Ovary (tissue), 9 donors: Measurements from ENCODE around the gene ZNF341. TPM values are rescaled to one million over a fixed set of nuclear protein-coding genes. Genes with fewer than 3 reads are reported as not detected.

Experiments used
- DNase-seq, 5 donors: peaks; one replicate each; pipeline ENCODE4 v3.0.0-alpha.2; 2019 to 2020
- H3K27ac ChIP-seq, 2 donors: fragments of 200-600 bp; one replicate each; pipeline versions ENCODE4 v1.5.1 to v1.8.0; 2019 to 2022
- H3K27me3 ChIP-seq: fragments of 200-600 bp; one replicate; pipeline ENCODE4 v1.8.0; 2022
- H3K36me3 ChIP-seq: fragments of 200-600 bp; sonication (generic); one replicate; pipeline ENCODE4 v1.5.1; 2019
- H3K4me1 ChIP-seq: one replicate; pipeline ENCODE4 v1.8.1; 2013; ENCODE audit warnings: mild to moderate bottlenecking, moderate library complexity; ENCODE audit not compliant: insufficient read depth
- H3K4me3 ChIP-seq: fragments of 200-600 bp; sonication (generic); one replicate; pipeline ENCODE4 v1.5.1; 2017
- H3K9me3 ChIP-seq, 2 donors: fragments of 200-600 bp in 1 of 2; sonication (generic) in 1 of 2; one replicate each; pipeline versions ENCODE4 v1.5.1 to v1.8.1; 2013 to 2019; ENCODE audit warnings: mild to moderate bottlenecking in 1 of 2, moderate library complexity in 1 of 2
- EP300 ChIP-seq: sonication (generic); formaldehyde crosslinking; IDR thresholded peaks from one replicate; pipeline ENCODE4 v1.6.1; 2017; ENCODE audit warnings: antibody characterized with exemption
- POLR2A ChIP-seq: fragments of 450-650 bp; IDR thresholded peaks from one replicate; pipeline ENCODE4 v1.6.1; 2017; ENCODE audit warnings: antibody characterized with exemption, mild to moderate bottlenecking, moderate library complexity
- WGBS, 3 donors: extraction: QIAGEN DNeasy Blood & Tissue Kit in 1 of 3; methylation state at CpG; one replicate each; pipeline versions ENCODE4 v1.1.5 to v1.1.7; 2013 to 2017; 5-methylcytosine and 5-hydroxymethylcytosine counted together
- intact Hi-C, 4 donors: fragments of 100-400 bp; cut with DNase I; formaldehyde crosslinking; loops; one replicate each; pipeline versions ENCODE4 v1.11.0 to v1.15.1; 2022 to 2023
- polyA plus RNA-seq, 2 donors: library from polyadenylated mRNA; stranded (reverse); fragments of 200-250 nt in 1 of 2; fragments of 350-450 nt in 1 of 2; fragmentation: Illumina TruSeq in 1 of 2; extraction: RNeasy Lipid Tissue Mini Kit (QIAGEN cat#74804) in 1 of 2; gene quantifications; one replicate each; pipeline ENCODE4 v1.2.3, GENCODE V29; 2013 to 2014
- total RNA-seq, 7 donors: library from RNA; depleted of rRNA in 2 of 7; stranded (reverse); fragments of >200 nt in 2 of 7; fragmentation: NEBNext Ultra II Directional in 3 of 7; extraction: Animal tissue kit (Norgen Biotek cat#: 25700) in 3 of 7; gene quantifications; one replicate each; pipeline versions ENCODE4 v1.1.0 to v1.2.4, GENCODE V29; 2016 to 2023
- TF ChIP-seq, protein P1 (sequence below), 3 donors: fragments of 450-650 bp in 2 of 3; fragments of 200-600 bp in 1 of 3; IDR thresholded peaks; one replicate each; pipeline versions ENCODE4 v1.5.1 to v1.8.0; 2016 to 2022; ENCODE audit warnings: antibody characterized with exemption in 3 of 3, mild to moderate bottlenecking in 1 of 3
- donor health status: DM: no; HTN: no; CAD: no; lungs with moderate emphysema.
- donor health status: DM: no; HTN: no; CAD: no.
- donor health status: Bipolar disorder and iron deficiency.
- donor health status: DM: yes; HTN: yes; CAD: no.
- donor health status: DM: no; HTN: no; CAD: no.
- donor health status: DM: yes; HTN: yes; CAD: no.

The ZNF341 gene
- total and polyA plus RNA-seq, 9 donors: 1.2 to 3.8 (median 1.6) TPM

DNA sequence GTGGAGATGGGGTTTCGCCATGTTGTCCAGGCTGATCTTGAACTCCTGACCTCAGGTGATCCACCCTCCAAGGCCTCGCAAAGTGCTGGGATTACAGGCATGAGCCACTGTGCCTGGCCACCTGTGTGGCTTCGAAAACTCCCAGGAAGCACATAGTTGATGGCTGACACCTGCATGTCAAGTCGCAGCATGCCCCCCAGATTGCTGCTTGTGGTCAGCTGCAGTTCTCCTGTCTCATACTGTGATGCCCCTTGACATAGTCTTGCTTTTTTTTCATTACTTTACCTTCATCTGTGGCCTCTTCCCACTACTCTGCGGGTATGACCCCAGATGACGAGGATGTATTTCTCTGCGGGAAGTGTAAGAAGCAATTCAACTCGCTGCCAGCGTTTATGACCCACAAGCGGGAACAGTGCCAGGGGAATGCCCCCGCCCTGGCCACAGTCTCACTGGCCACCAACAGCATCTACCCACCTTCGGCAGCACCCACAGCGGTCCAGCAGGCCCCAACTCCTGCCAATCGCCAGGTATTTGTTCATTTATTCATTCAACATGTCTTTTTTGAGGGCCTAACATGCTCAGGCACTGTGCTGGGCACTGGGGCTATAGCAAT, 13.1 kb downstream of the ZNF341 start:
- Histone ChIP-seq H3K4me1 (no peaks in the 10 kb centered on the region), H3K27ac (no peak overlapping the region), H3K36me3 (no peaks in the 10 kb centered on the region), H3K9me3 (no peaks in the 10 kb centered on the region), H3K27me3 (no peaks in the 10 kb centered on the region), H3K4me3 (no peak overlapping the region)
- no peak for DNase-seq
- intact Hi-C loops: no loop called here
- WGBS, 3 donors: 93 to 94% (median 94%) methylated on average over 14 of the region's 14 CpGs
- TF ChIP-seq, protein P1, sequence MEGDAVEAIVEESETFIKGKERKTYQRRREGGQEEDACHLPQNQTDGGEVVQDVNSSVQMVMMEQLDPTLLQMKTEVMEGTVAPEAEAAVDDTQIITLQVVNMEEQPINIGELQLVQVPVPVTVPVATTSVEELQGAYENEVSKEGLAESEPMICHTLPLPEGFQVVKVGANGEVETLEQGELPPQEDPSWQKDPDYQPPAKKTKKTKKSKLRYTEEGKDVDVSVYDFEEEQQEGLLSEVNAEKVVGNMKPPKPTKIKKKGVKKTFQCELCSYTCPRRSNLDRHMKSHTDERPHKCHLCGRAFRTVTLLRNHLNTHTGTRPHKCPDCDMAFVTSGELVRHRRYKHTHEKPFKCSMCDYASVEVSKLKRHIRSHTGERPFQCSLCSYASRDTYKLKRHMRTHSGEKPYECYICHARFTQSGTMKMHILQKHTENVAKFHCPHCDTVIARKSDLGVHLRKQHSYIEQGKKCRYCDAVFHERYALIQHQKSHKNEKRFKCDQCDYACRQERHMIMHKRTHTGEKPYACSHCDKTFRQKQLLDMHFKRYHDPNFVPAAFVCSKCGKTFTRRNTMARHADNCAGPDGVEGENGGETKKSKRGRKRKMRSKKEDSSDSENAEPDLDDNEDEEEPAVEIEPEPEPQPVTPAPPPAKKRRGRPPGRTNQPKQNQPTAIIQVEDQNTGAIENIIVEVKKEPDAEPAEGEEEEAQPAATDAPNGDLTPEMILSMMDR (IDR thresholded peaks at IDR 0.05): no peak
- TF ChIP-seq POLR2A (no peak), EP300 (no peak)

DNA sequence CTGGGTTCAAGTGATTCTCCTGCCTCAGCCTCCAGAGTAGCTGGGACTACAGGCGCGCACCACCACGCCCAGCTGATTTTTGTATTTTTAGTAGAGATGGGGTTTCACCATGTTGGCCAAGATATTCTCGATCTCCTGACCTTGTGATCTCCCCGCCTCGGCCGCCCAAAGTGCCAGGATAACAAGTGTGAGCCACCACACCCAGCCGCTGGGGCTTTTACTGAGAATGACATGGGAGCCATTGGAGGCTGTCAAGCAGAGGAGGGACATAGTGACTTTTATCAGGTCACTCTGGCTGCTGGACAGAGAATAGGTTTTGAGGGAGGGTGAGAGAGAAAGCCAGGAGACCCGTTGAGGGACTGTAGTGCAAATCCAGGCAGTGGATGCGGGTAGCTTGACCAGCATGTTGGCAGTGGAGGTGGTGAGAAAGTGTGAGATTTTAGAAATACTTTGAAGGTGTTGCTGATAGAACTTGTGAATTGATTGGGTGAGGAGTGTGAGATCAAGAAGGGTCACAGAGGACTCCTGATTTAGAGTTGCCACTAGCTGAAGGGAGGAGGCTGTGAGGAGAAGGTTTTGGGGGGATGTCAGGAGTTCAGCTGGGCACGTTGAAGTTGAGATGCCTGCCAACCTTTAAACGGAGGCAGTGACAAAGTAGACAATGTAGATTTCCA, 14.7 kb downstream of the ZNF341 start:
- TF ChIP-seq, protein P1 (IDR thresholded peaks at IDR 0.05): no peak
- TF ChIP-seq EP300 (no peak), POLR2A (no peak)
- H3K9me3 ChIP-seq: no peaks in the 10 kb centered on the region
- 91 to 92% (median 92%) methylated on average over 12 of the region's 12 CpGs for WGBS, 3 donors
- H3K27ac ChIP-seq: no peak overlapping the region
- no peaks in the 10 kb centered on the region for H3K27me3 ChIP-seq
- no peak for DNase-seq
- no peaks in the 10 kb centered on the region for H3K36me3 ChIP-seq
- intact Hi-C loops: no loop called here
- no peaks in the 10 kb centered on the region for H3K4me1 ChIP-seq
- no peak overlapping the region for H3K4me3 ChIP-seq

DNA sequence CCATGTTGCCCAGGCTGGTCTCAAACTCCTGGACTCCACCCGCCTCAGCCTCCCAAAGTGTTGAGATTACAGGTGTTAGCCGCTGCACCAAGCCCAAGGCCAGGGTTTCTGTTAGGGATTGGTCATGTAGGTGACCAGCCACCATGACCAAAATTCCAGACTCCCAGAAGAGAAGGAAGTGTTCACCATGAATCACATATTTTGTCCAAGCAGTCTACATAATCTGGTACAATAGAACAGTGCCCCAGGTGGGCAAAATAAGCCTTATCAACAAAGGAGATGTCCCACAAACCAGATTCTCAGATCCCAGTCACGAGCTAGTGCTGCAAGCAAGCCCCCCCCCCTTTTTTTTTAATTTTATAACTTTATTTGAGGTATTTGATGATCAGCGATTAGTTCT, 20.0 kb downstream of the ZNF341 start:
- Histone ChIP-seq H3K9me3 (no peaks in the 10 kb centered on the region), H3K27ac (no peak overlapping the region), H3K27me3 (no peaks in the 10 kb centered on the region), H3K4me1 (no peaks in the 10 kb centered on the region), H3K36me3 (no peaks in the 10 kb centered on the region), H3K4me3 (no peak overlapping the region)
- no peak for DNase-seq
- intact Hi-C loops: no loop called here
- TF ChIP-seq POLR2A (no peak), EP300 (no peak)
- TF ChIP-seq, protein P1 (IDR thresholded peaks at IDR 0.05): no peak
- WGBS, 3 donors: 95 to 97% (median 96%) methylated on average over 4 of the region's 4 CpGs

DNA sequence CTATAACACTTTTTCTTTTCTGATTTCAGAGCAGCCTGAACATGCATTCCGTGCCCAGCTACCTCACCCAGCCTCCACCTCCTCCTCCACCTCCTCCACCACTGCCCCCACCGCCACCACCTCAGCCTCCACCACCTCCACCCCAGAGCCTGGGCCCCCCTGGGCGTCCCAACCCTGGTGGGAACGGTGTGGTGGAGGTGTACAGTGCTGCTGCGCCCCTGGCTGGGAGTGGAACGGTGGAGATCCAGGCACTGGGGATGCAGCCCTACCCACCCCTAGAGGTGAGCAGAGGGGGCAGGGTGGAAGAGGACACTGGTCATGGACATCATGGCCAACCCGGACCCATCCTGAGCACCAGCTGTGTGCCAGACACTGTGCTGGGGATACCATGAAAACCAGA, 21.3 kb downstream of the ZNF341 start:
- 95 to 96% (median 95%) methylated on average over 7 of the region's 7 CpGs for WGBS, 3 donors
- TF ChIP-seq, protein P1 (IDR thresholded peaks at IDR 0.05): no peak
- TF ChIP-seq POLR2A: no peak
- no peak for TF ChIP-seq EP300

More for the DNA sequence above, 21.3 kb downstream of the ZNF341 start:
- no peak overlapping the region for H3K4me3 ChIP-seq
- no peaks in the 10 kb centered on the region for H3K9me3 ChIP-seq
- intact Hi-C loops: no loop called here
- H3K27ac ChIP-seq: no peak overlapping the region
- no peaks in the 10 kb centered on the region for H3K4me1 ChIP-seq
- H3K36me3 ChIP-seq: no peaks in the 10 kb centered on the region
- no peaks in the 10 kb centered on the region for H3K27me3 ChIP-seq
- DNase-seq: no peak
